Activated naive CD4-positive, alpha-beta T cell (primary cell): ENCODE data around the gene SNAP25.

Experiments used
- DNase-seq, 4 experiments: peaks; one replicate each; lab custom pipeline; 2025; lab: John Stamatoyannopoulos, UW

SNAP25 gene

DNA sequence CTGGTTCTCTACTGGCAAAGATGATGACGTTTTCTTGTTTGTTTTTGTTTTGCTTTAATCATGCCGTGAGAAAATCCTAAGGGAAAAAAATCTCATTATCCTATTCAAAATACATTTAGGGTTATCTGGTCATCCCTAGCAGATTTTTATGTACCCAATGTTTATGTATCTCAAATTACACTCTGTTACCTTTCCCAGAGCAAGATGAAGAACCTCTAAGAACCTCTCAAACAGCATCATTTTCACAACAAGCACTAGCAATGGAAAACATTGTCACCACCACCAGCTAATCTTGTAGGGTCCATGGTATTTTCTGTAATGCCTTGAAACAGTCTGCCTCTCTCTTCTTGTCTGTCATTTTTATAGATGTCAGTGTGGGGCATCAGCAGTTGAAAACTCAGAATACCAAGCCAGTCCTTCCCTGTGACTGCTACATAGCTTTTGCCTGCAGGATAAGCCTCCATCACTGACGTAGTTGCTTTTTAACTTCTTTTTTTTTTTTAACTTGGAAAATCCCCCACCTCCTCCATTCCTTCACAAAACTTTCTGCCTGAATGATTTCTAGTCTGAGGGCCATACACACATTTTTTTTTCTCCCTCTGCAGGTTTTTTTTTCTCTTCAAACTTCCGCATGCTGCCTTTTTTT, 2.4 kb upstream of the SNAP25 start:
- no peak for DNase-seq

DNA sequence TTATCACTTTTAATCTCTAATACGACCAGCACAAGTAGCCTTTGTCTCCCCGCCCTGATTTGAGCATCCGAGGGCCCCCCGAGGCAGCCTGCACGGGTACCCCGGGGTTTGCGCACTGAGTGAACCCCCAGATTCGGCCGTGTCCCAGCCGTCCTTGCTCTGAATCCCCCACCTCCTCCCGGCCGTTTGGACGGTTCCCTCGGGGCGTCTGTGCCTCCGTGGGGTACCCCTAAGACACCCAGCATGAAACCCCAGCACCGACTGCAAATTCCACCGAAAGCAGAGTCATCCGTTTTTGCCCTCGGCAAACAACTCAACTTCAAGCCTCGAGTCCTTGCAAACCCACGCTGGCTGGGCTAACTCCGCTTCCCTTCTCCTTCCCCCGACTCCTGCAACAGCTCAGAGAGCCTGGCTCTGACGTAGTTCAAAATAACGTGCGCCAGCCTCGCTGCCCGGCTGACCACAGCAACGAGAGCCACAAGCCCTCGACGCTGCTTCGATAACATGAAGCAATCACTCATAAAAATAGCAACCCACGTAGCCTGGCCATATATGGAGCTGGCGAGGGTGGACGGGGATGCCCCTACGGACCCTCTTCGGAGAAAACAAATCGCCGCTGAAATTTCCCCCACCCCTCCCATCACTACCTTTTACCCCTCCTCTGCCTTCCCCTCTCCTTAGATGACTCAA, 764 bp upstream of the SNAP25 start:
- no peak for DNase-seq

- peak in 3 of 4 experiments; percentile 12 to 40 (median 15) for DNase-seq
Observed at GRCh38 chr20:10219452-10219791, 792 bp downstream of the SNAP25 start.

DNA sequence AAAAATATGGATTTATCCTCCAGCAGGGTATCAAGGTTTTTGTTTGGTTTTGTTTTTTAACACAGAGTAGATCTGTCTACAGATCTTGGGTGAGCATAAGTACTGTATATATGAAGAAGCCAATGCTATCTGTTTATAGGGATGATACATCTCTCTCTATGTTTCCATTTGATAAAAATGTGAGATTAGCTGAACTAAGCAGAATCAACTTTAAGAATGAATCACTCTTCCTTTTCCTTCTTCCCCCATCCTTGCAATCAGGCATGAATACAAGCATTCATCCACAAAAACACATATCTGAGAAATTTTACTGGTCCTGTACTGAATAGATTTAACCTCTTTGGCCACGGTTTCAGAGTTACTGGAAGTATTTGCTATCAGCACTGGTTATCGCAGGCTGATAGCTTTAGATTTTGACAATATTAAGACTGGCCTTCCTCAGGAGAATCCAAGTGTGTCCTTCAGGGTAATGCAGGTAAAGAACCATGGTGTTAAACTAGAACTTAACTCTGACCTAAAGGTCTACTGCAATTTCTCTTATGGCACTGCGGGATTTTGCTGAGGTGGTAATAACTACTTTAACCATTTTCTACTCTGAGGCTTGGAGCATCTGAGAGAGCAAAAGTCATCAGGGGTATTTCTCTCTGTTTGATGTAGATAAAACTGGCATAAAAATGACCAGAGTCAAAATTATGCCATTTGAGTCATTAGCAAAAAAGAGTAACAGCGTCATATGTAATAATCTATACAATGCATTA, 1.5 kb downstream of the SNAP25 start:
- no peak for DNase-seq

DNA sequence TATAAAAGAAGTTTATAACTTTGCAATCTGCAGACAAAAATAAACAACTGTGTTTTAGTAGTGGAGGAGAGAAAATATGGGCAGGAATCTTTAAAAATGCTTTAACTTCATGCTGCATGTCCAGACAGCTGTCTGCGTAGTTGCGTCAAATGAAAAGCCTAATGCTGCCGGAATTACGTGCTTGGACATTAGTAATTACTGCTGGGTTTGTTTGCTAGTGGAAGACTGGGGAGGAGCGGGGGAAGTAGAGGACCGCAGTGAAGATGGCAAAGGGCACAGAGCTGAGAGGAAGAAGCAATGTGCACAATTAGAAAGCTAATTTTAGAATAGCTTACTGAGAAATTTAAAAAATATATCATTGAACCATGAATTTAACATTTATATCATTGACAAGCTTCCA, 2.4 kb downstream of the SNAP25 start:
- DNase-seq: no peak

DNA sequence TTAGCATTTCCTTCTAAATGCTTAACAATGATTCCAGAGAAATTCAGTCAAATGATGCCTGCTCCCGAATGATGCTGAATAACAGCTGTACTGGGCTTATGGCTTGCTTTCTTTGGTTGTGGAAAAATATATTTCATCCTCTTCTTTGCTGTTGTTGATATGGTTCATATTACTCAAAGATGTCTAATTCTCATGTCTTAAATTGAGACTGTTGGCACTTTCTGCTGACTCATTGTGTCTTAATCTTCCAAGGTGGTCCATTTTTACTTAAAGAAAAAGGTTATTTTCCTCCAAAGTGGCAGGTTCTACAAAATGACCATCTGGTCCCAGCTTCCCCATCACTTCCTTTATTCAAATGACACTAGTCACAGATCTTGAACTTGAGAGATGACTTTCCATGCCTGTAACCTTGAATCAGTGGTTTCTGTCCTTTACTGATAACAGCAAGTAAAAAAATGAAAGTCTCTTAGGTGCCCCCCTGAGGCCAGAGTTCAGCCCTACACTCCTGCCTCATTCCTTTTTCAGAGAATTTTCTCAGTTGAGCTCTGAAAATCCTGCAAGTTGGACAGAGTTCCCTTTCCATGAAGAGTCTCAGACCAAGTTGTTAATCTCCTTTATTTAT, 6.9 kb downstream of the SNAP25 start:
- no peak for DNase-seq

GRCh38 chr20:10228330-10228729, 9.7 kb downstream of the SNAP25 start:
- no peak for DNase-seq

DNA sequence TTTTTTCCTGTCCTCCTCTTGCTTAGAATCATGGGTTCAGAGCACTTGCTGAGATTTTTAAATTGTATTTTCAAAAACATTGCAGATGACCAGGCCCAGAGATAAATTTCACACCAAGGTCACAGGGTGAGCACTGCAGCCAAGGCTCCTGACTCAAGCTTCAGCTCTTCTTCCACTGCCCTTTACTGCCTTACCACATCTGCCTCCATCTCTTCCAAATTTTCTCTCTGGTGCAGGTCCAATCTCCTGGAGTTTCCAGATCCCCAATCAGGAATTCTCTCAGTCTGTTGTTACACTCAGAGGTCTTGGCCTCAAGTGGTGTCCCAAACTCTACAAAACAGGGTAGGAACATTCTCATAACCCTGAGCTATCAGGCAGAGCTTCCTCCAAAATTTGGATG, 12.7 kb downstream of the SNAP25 start:
- DNase-seq: no peak

DNA sequence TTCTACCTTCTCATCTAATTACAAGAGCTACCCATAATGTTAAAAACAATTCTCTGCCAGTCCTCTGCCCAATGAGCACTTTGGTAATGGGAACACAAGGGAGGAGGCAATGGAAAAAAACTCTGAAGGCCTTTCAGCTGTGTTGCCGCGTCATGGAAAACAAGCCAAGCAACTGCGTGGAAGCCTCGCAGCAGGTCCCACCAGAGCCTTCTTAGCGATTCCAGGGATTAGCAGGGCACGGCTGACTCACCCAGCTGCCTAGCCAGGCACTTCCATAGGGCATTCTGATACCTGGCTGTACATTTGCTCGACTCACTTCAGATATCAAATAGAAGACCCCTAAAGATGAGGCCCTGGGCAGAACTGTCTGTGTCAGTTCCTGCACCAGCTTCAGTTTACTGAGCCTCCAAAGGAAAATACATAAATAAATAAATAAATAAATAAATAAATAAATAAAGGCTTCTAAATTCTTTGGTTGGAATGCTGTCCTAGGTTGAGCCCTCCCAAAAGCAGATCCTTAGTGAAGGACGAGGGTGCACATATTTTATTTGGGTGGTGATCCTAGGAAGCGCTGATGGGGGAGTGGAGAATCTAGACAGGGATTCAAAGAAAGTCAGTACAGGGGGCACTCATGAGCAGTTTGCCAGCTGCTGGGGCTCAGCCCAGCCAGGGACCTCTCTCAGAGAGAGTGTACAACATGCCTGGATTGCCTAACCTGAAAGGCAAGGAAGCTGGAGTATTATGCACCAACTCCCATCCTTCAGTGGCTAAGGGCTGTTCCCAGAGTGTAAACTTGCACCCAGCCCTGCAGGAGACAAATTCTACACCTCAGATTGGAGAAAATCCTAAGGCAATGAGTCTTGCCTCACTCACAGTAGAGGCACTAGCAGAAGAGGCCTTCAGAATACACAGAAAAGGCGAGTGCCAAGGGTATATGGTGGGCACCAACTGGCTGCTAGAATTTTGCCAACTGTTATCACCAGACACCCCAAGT, 18.2 kb downstream of the SNAP25 start:
- DNase-seq: no peak

GRCh38 chr20:10239954-10240353, 21.3 kb downstream of the SNAP25 start:
- no peak for DNase-seq

- DNase-seq: no peak
Observed at GRCh38 chr20:10240655-10241054, 22.0 kb downstream of the SNAP25 start.

DNA sequence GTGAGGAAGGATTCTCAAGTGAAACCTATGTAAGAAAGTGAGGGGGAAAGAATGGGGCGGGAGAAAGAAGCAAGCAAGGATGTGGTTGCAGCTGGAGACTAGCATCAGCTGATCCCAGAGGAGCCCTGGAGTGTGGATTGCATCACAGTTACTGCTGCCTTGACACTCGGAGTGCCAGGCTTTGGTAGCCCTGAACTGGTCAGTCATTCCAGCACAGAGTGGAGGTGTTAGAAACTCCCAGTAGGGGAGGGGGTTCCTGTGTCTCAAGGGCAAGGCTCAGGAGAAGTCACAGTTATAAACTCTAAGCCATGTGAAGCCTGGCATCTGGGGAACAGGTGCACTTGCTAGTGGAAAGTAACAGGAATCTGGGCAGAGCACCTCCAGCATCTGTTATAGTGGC, 23.5 kb downstream of the SNAP25 start:
- DNase-seq: no peak

GRCh38 chr20:10247440-10247839, 28.8 kb downstream of the SNAP25 start:
- DNase-seq: no peak

DNA sequence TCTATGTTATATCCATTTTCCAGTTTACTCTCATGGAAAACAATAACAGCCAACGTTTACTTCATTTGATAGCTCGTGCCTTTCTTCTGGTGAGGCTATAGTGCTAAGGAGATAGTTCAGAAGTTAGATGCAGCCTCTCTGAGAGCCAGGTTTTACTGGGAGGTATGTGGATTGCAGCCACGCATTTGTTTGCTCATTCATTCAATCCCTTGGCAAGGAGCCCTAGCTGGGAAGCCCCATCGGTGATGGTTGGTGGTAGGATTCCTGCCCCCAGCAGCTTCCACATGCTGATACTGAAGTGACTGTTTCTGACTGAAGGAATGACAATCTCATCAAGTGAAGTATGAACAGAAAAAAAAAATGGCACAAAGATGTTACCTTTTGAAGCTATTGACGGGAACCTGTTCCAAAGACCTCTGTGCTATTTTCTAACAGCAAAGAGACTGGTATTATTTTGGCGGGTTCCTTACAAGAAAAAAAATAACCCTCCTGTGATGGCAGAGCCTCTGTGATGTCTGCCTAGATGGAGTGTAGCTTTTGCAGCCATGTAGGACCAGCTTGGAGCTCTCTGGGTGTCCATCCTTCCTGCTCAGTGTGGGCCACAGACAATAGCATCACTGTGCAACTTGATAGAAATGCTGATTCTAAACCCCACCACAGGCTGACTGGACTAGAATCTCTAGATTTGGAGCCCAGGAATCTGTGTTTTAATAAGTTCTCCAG, 30.6 kb downstream of the SNAP25 start:
- no peak for DNase-seq

- no peak for DNase-seq
Observed at GRCh38 chr20:10249822-10250221, 31.2 kb downstream of the SNAP25 start.

GRCh38 chr20:10250902-10251301, 32.3 kb downstream of the SNAP25 start:
- DNase-seq: no peak

- DNase-seq: no peak
Observed at GRCh38 chr20:10253780-10254179, 35.1 kb downstream of the SNAP25 start.

DNA sequence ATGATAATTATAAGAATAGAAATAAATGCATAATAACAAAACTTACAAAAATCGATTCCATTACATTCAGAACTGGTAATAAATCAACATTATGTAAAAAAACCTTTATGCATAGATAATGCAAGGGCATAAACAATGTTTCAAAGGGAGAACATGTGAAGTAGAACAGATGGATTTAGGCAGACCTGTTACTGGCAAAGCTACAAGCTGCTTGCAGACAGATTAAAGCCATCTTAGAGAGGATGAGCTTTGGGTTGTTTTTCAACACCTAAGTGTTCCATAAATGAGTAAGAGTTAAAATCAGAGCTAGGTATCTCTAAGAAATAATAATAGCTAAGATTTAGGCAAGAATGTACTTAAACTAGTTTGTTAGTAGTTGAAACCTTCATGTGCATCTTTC, 37.2 kb downstream of the SNAP25 start:
- DNase-seq: no peak

GRCh38 chr20:10259166-10259565, 40.5 kb downstream of the SNAP25 start:
- DNase-seq: no peak

DNA sequence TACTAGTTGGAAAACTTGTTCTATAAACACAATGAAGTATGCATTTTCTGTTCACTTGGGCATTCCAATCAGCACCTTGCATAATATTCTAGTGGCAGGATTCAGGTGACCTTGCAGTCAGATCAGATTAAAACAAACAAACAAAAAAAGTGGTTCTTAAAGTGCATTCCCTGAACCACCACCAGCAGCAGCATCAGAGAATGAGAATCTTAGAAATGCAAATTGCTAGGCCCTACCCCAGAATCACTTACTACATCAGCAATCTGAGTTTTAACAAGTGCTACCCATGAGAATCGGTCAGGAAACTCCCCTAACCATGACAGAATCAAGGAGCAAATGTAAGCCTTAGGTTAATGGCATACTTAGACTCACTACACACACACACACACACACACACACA, 41.7 kb downstream of the SNAP25 start:
- no peak for DNase-seq

DNA sequence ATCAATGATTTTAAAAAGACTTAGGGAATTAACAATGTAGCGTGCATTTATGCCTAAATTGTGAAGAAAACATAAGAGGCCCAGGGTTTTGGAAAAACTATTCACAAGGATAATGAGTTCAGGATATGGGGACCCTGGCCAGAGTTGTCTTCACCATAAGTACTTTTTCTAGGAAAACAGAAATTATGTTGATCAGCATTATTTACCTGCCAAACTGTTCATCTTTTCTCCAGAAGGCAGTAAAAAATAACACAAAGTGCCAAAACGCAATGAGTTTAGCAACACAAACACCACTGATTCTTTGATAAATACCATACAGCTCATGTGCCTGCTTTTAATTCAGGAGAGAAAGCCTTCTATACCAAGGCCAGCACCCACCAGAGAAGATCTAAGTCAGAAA, 43.1 kb downstream of the SNAP25 start:
- DNase-seq: no peak
